IMR-90 (cell line): ENCODE results near the gene FAF1. TPM values are rescaled to one million over a fixed set of nuclear protein-coding genes. Genes with fewer than 3 reads are reported as not detected.

Experiments used
- ATAC-seq: fragments of 200-7000 bp; cut with Tn5 transposase; 2 replicates; pipeline ENCODE4 v1.9.1; 2020; ENCODE audit warnings: low read depth, mild to moderate bottlenecking, moderate library complexity
- BruUV-seq: library from RNA; stranded (reverse); fragments of 400-500 nt; replicated peaks from 2 replicates; lab custom pipeline; 2021; lab: Mats Ljungman, UMichigan
- CTCF ChIA-PET: fragments of 300-600 bp; formaldehyde crosslinking; extraction: SDS; loops from one replicate; lab custom pipeline; 2021; ENCODE audit warnings: antibody characterized with exemption; lab: Yijun Ruan, JAX
- POLR2A ChIA-PET: fragments of 300-600 bp; sonication (Branson Sonifier 250); formaldehyde crosslinking; loops from one replicate; lab custom pipeline; 2022; ENCODE audit warnings: antibody characterized with exemption; ENCODE audit not compliant: unreplicated experiment; lab: Charles Lee
- DNase-seq: peaks from one replicate; pipeline ENCODE4 v3.0.0; 2013
- H2AFZ ChIP-seq: replicated peaks from 2 replicates; pipeline ENCODE3; 2013; ENCODE audit warnings: low read length, mild to moderate bottlenecking; ENCODE audit not compliant: poor library complexity
- H2AK5ac ChIP-seq: 2 replicates; pipeline ENCODE4 v1.6.1; 2013; ENCODE audit warnings: low read depth, low read length, inconsistent platforms
- H2AK9ac ChIP-seq: replicated peaks from 2 replicates; pipeline ENCODE3; 2013; ENCODE audit warnings: mild to moderate bottlenecking, low read depth, low read length, moderate library complexity; ENCODE audit not compliant: poor library complexity
- H2BK120ac ChIP-seq: 2 replicates; pipeline ENCODE4 v1.6.1; 2013; ENCODE audit warnings: low read depth, low read length, inconsistent platforms
- H2BK15ac ChIP-seq: 3 replicates; pipeline ENCODE4 v1.6.1; 2013; ENCODE audit warnings: low read depth, low read length, inconsistent platforms
- H2BK20ac ChIP-seq: 2 replicates; pipeline ENCODE4 v1.6.1; 2013; ENCODE audit warnings: low read depth, mild to moderate bottlenecking, inconsistent platforms, low read length, moderate library complexity
- H2BK5ac ChIP-seq: 2 replicates; pipeline ENCODE4 v1.6.1; 2013; ENCODE audit warnings: mild to moderate bottlenecking, low read depth, low read length, inconsistent platforms; ENCODE audit not compliant: poor library complexity, severe bottlenecking
- H3K14ac ChIP-seq: replicated peaks from 2 replicates; pipeline ENCODE4 v1.6.1; 2013; ENCODE audit warnings: low read depth, low read length, inconsistent platforms
- H3K18ac ChIP-seq: 2 replicates; pipeline ENCODE4 v1.6.1; 2013; ENCODE audit warnings: low read depth, low read length, control low read depth
- H3K23ac ChIP-seq: 2 replicates; pipeline ENCODE4 v1.6.1; 2013; ENCODE audit warnings: low read depth, low read length, inconsistent platforms
- H3K27ac ChIP-seq: 2 replicates; pipeline ENCODE4 v1.5.1; 2013; ENCODE audit warnings: mild to moderate bottlenecking, control low read depth, low read length; ENCODE audit not compliant: insufficient read depth
- H3K27me3 ChIP-seq: 2 replicates; pipeline ENCODE4 v1.6.1; 2013; ENCODE audit warnings: low read length; ENCODE audit not compliant: control insufficient read depth, insufficient read depth
- H3K36me3 ChIP-seq: 2 replicates; pipeline ENCODE4 v1.6.1; 2013; ENCODE audit warnings: low read length, mixed read lengths; ENCODE audit not compliant: control insufficient read depth, insufficient read depth
- H3K4ac ChIP-seq: 2 replicates; pipeline ENCODE4 v1.6.1; 2013; ENCODE audit warnings: low read depth, low read length, inconsistent platforms
- H3K4me1 ChIP-seq: 2 replicates; pipeline ENCODE4 v1.6.1; 2013; ENCODE audit warnings: low read length, mixed read lengths; ENCODE audit not compliant: control insufficient read depth, insufficient read depth
- H3K4me2 ChIP-seq: 2 replicates; pipeline ENCODE4 v1.6.1; 2013; ENCODE audit warnings: low read depth, mild to moderate bottlenecking, control low read depth, low read length, moderate library complexity
- H3K4me3 ChIP-seq: 2 replicates; pipeline ENCODE4 v1.5.1; 2013; ENCODE audit warnings: low read depth, mild to moderate bottlenecking, control low read depth, low read length, moderate library complexity; ENCODE audit not compliant: insufficient read depth
- H3K56ac ChIP-seq: 2 replicates; pipeline ENCODE4 v1.6.1; 2013; ENCODE audit warnings: low read length, inconsistent platforms; ENCODE audit not compliant: insufficient read depth; ENCODE audit errors: extremely low read depth
- H3K79me1 ChIP-seq, 2 experiments: 2 replicates each; pipeline ENCODE4 v1.6.1; 2013; ENCODE audit warnings: low read length in 2 of 2, inconsistent platforms in 1 of 2, low read depth in 1 of 2
- H3K9ac ChIP-seq: 2 replicates; pipeline ENCODE4 v1.6.1; 2013; ENCODE audit warnings: low read depth, low read length, control low read depth
- H3K9me1 ChIP-seq: 2 replicates; pipeline ENCODE4 v1.6.1; 2013; ENCODE audit warnings: low read length, inconsistent platforms; ENCODE audit not compliant: insufficient read depth
- H3K9me3 ChIP-seq: 2 replicates; pipeline ENCODE4 v1.6.1; 2013; ENCODE audit warnings: low read length; ENCODE audit not compliant: control insufficient read depth, insufficient read depth
- H4K20me1 ChIP-seq: 2 replicates; pipeline ENCODE4 v1.6.1; 2013; ENCODE audit warnings: low read length, inconsistent platforms; ENCODE audit not compliant: insufficient read depth
- H4K5ac ChIP-seq: 2 replicates; pipeline ENCODE4 v1.6.1; 2013; ENCODE audit warnings: mild to moderate bottlenecking, low read depth, low read length, control low read depth
- H4K8ac ChIP-seq, 2 experiments: 2 replicates each; pipeline ENCODE4 v1.6.1; 2013; ENCODE audit warnings: low read depth in 2 of 2, low read length in 2 of 2, control low read depth in 1 of 2, inconsistent platforms in 1 of 2
- H4K91ac ChIP-seq: 2 replicates; pipeline ENCODE4 v1.6.1; 2013; ENCODE audit warnings: low read depth, low read length, inconsistent platforms; ENCODE audit not compliant: insufficient read depth
- RFX5 ChIP-seq: IDR thresholded peaks from 2 replicates; pipeline ENCODE4 v1.8.0; 2012; ENCODE audit warnings: low read depth, mild to moderate bottlenecking, low read length, moderate library complexity
- WGBS, 2 experiments: methylation state at CpG; one replicate each; pipeline versions ENCODE4 v1.1.5 to v1.1.7; 2013; ENCODE audit warnings: missing lambda C conversion rate in 2 of 2; ENCODE audit not compliant: insufficient read length in 1 of 2; ENCODE audit errors: extremely low coverage in 2 of 2; 5-methylcytosine and 5-hydroxymethylcytosine counted together
- dilution Hi-C: fragments of 300-500 bp; cut with HindIII; formaldehyde crosslinking; loops from one replicate; pipeline ENCODE4 v1.14.3; 2018; ENCODE audit warnings: low sequenced_read_pairs; ENCODE audit not compliant: unreplicated experiment
- in situ Hi-C: fragments of 300-500 bp; cut with MboI; formaldehyde crosslinking; loops from 3 replicates; pipeline ENCODE4 v1.14.3; 2019; ENCODE audit warnings: low sequenced_read_pairs, inconsistent platforms, mixed read lengths
- intact Hi-C: fragments of 100-400 bp; cut with micrococcal nuclease; formaldehyde crosslinking; loops from 2 replicates; pipeline ENCODE4 v1.10.0; 2022
- polyA plus RNA-seq, 3 experiments: library from polyadenylated mRNA; depleted of rRNA; stranded (reverse); fragments of >200 nt; gene quantifications; 2 replicates each; pipeline ENCODE4 v1.2.3, GENCODE V29; 2012; ENCODE audit warnings: low replicate concordance in 1 of 3
- total RNA-seq: library from RNA; depleted of rRNA; stranded (reverse); fragments of >200 nt; gene quantifications from 2 replicates; pipeline ENCODE4 v1.2.3, GENCODE V29; 2012

FAF1 gene
- total and polyA plus RNA-seq, 2 of the 4 experiments (the other 2 are of a cell fraction): 18.8 to 72.9 TPM

GRCh38 chr1:50705041-50705440, 255.0 kb downstream of the FAF1 start:
- dilution Hi-C loops (no loop called here), intact Hi-C loops (no loop called here), in situ Hi-C loops (loop anchor here (10.0 kb wide), 1 partner anchor 80 kb away; no protein-coding TSS in a partner anchor)
- Histone ChIP-seq H3K4me2 (no peak overlapping the region), H2BK120ac (no peak overlapping the region), H4K20me1 (no peaks in the 10 kb centered on the region), H2BK20ac (no peak overlapping the region), H4K91ac (no peak overlapping the region), H4K8ac (no peak overlapping the region), H3K56ac (no peak overlapping the region), H2AK5ac (no peak overlapping the region), H3K23ac (no peak overlapping the region), H2AFZ (no peak overlapping the region), H2AK9ac (no peak overlapping the region), H2BK15ac (no peak overlapping the region), H3K36me3 (no peaks in the 10 kb centered on the region), H3K79me1 (no peaks in the 10 kb centered on the region; a peak in 1 of 4 replicates), H3K9ac (no peak overlapping the region), H2BK5ac (no peak overlapping the region), H3K4me3 (no peak overlapping the region), H3K9me3 (no peaks in the 10 kb centered on the region), H3K18ac (no peak overlapping the region), H3K27me3 (no peaks in the 10 kb centered on the region), H3K9me1 (no peaks in the 10 kb centered on the region), H3K4me1 (no peaks in the 10 kb centered on the region), H4K5ac (no peak overlapping the region), H3K4ac (no peak overlapping the region), H3K27ac (no peak overlapping the region), H3K14ac (no peak overlapping the region)
- CTCF ChIA-PET: interaction anchor here (0.7 to 2.1 kb wide), 9 partner anchors 20 to 102 kb away, joined by 3 to 9 read pairs (median 3); no protein-coding TSS in a partner anchor
- ATAC-seq (no peak), DNase-seq (peak; percentile 13)
- no TSS peak for BruUV-seq
- WGBS, 2 experiments: no CpG with 5 or more reads among the region's 1 CpG
- POLR2A ChIA-PET: no interaction called here
- TF ChIP-seq RFX5: no peak
